GM12891 (cell line): ENCODE measurements around the gene PDE3A.

ENCODE experiments used
- POLR2A ChIP-seq: IDR thresholded peaks from 2 replicates; pipeline ENCODE4 v1.6.1; 2011; ENCODE audit warnings: low read depth, low read length, control low read depth
- SPI1 ChIP-seq: IDR thresholded peaks from 2 replicates; pipeline ENCODE4 v1.6.1; 2011; ENCODE audit warnings: low read depth, low read length, control low read depth
- TAF1 ChIP-seq: IDR thresholded peaks from 2 replicates; pipeline ENCODE4 v1.6.1; 2011; ENCODE audit warnings: low read depth, low read length, control low read depth

- no peak for TF ChIP-seq POLR2A
- TF ChIP-seq SPI1: no peak
- no peak for TF ChIP-seq TAF1
These were observed 140.6 kb downstream of the PDE3A start for GRCh38 chr12:20508962-20509361.
